ENCODE results near the gene CDK2. TPM values are rescaled to one million over a fixed set of nuclear protein-coding genes. Genes with fewer than 3 reads are reported as not detected.
A peak's percentile ranks its signal among the peaks of the same experiment; 100 is the strongest.

Gene CDK2
- total and polyA plus RNA-seq, 9 of the 15 experiments (the other 6 are each of a cell fraction or from before 2014, with no cell fraction given), result 17.4 to 213 (median 109) TPM

GRCh38 chr12:55965240-55965639 lies 1.4 kb upstream of the CDK2 start (continued):
- no peak for TF ChIP-seq MAFK (IDR thresholded peaks at IDR 0.05; ENCODE audit: low read length)
- TF ChIP-seq ZNF696 (CRISPR knock-in tag; conservative IDR thresholded peaks at IDR 0.05), result no peak
- TF ChIP-seq HDGF (IDR thresholded peaks at IDR 0.05), result no peak
- no peak for TF ChIP-seq ARNT (IDR thresholded peaks at IDR 0.05)

GRCh38 chr12:55965941-55966407 lies 656 bp upstream of the CDK2 start, which contains the start of gene PMEL:
Gene PMEL (minus strand): TSS chr12:55966042. CDS start chr12:55966011, 31 bp downstream.
- Histone ChIP-seq H4K20me1 (replicated peaks; ENCODE audit: control insufficient read depth, insufficient read depth, low read length) (no peaks in the 10 kb centered on the region), H3K79me2 (ENCODE audit: control insufficient read depth, insufficient read depth, low read length) (peaks cover 23% of the 10 kb centered on the region), H2AFZ (ENCODE audit: low read depth, low read length) (peak within 1 kb of the TSS; percentile 87), H3K9me3 (replicated peaks; ENCODE audit: control insufficient read depth, insufficient read depth, low read depth, low read length) (no peaks in the 10 kb centered on the region), H3K4me2 (ENCODE audit: insufficient read depth, low read length) (peak within 1 kb of the TSS; percentile 80), H3K9me1 (ENCODE audit: control insufficient read depth, insufficient read depth, low read length) (no peaks in the 10 kb centered on the region), H3K9ac (ENCODE audit: insufficient read depth in 1 of 2, low read depth in 2 of 2, low read length in 2 of 2) (peak within 1 kb of the TSS; percentile 82 to 97), H3K36me3 (ENCODE audit: control insufficient read depth, insufficient read depth, low read length) (peaks cover 31% of the 10 kb centered on the region; the same call in 2 of the 3 replicates), H3K4me1 (replicated peaks in 1 of 2; ENCODE audit: control insufficient read depth in 2 of 2, insufficient read depth in 2 of 2, low read length in 2 of 2) (peaks cover 5 to 12% of the 10 kb centered on the region in 2 experiments; a peak in 4 of 5 replicates), H3K27ac (ENCODE audit: extremely low read depth, low read depth, low read length) (peak within 1 kb of the TSS; percentile 77), H3K27me3 (ENCODE audit: control insufficient read depth in 2 of 2, insufficient read depth in 2 of 2, low read length in 2 of 2) (no peaks in the 10 kb centered on the region), H3K4me3 (peak within 1 kb of the TSS; percentile 73)
- ATAC-seq, result peak; percentile 12
- 17% methylated on average over 3 of the region's 4 CpGs for WGBS (ENCODE audit: insufficient coverage, low coverage, missing lambda C conversion rate)
- in situ Hi-C loops (cut with MboI) (no loop called here), intact Hi-C loops (cut with micrococcal nuclease) (no loop called here)
- TF ChIP-seq, protein P1, sequence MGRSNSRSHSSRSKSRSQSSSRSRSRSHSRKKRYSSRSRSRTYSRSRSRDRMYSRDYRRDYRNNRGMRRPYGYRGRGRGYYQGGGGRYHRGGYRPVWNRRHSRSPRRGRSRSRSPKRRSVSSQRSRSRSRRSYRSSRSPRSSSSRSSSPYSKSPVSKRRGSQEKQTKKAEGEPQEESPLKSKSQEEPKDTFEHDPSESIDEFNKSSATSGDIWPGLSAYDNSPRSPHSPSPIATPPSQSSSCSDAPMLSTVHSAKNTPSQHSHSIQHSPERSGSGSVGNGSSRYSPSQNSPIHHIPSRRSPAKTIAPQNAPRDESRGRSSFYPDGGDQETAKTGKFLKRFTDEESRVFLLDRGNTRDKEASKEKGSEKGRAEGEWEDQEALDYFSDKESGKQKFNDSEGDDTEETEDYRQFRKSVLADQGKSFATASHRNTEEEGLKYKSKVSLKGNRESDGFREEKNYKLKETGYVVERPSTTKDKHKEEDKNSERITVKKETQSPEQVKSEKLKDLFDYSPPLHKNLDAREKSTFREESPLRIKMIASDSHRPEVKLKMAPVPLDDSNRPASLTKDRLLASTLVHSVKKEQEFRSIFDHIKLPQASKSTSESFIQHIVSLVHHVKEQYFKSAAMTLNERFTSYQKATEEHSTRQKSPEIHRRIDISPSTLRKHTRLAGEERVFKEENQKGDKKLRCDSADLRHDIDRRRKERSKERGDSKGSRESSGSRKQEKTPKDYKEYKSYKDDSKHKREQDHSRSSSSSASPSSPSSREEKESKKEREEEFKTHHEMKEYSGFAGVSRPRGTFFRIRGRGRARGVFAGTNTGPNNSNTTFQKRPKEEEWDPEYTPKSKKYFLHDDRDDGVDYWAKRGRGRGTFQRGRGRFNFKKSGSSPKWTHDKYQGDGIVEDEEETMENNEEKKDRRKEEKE (IDR thresholded peaks at IDR 0.05; ENCODE audit: borderline replicate concordance in 1 of 2, control insufficient read depth in 1 of 2, low read depth in 2 of 2, low read length in 1 of 2), result 0 out of 4 replicates have a peak, but pooled peaks of 1 of the 2 experiments have one; percentile 63
- TF ChIP-seq GTF2B (IDR thresholded peaks at IDR 0.05; ENCODE audit: extremely low read depth, insufficient read length), result peak; percentile 37
- TF ChIP-seq TAF1 (IDR thresholded peaks at IDR 0.05; ENCODE audit: control insufficient read depth, extremely low read depth, insufficient read depth, low read length, severe bottlenecking), result no peak
- peak; percentile 76 for TF ChIP-seq TBP (optimal IDR thresholded peaks at IDR 0.05; ENCODE audit: low read depth, low read length)
- 0 out of 2 replicates have a peak, but pooled peaks have one; percentile 36 for TF ChIP-seq ELF4 (CRISPR knock-in tag; IDR thresholded peaks at IDR 0.05)
- peak in 1 of 4 experiments; percentile 16 for DNase-seq (ENCODE audit: extremely low read depth in 1 of 4, low spot score in 3 of 4)
- ChIA-PET CTCF (ENCODE audit: low intra/inter-chr PET ratio) (no interaction called here), POLR2A (no interaction called here)
- FAIRE-seq, result peak; percentile 49
- BruUV-seq (replicated peaks), result TSS peak; percentile 93
